Glutamatergic neuron (in vitro differentiated cells): ENCODE measurements around the gene ZNF780B. TPM values are rescaled to one million over a fixed set of nuclear protein-coding genes. Genes with fewer than 3 reads are reported as not detected.

Source experiments
- DNase-seq: peaks from one replicate; pipeline ENCODE4 v3.0.0; 2022
- H3K27ac Mint-ChIP-seq: one replicate; pipeline ENCODE4 v1.8.0; 2020; ENCODE audit warnings: mild to moderate bottlenecking, mixed read lengths, inconsistent platforms; ENCODE audit not compliant: unreplicated experiment
- H3K27me3 Mint-ChIP-seq: one replicate; pipeline ENCODE4 v1.8.0; 2020; ENCODE audit warnings: mild to moderate bottlenecking, moderate library complexity, mixed read lengths, inconsistent platforms; ENCODE audit not compliant: unreplicated experiment
- H3K36me3 Mint-ChIP-seq: one replicate; pipeline ENCODE4 v1.8.0; 2020; ENCODE audit warnings: mild to moderate bottlenecking, mixed read lengths, inconsistent platforms; ENCODE audit not compliant: unreplicated experiment
- H3K4me1 Mint-ChIP-seq: one replicate; pipeline ENCODE4 v1.8.0; 2020; ENCODE audit warnings: mild to moderate bottlenecking, low read depth, mixed read lengths, inconsistent platforms; ENCODE audit not compliant: unreplicated experiment
- H3K4me3 Mint-ChIP-seq: one replicate; pipeline ENCODE4 v1.8.0; 2020; ENCODE audit warnings: mild to moderate bottlenecking, mixed read lengths, inconsistent platforms; ENCODE audit not compliant: unreplicated experiment
- H3K9me3 Mint-ChIP-seq: one replicate; pipeline ENCODE4 v1.8.0; 2020; ENCODE audit warnings: mild to moderate bottlenecking, moderate library complexity, mixed read lengths, inconsistent platforms; ENCODE audit not compliant: unreplicated experiment
- CTCF ChIP-seq: fragments of 200-600 bp; sonication (generic); IDR thresholded peaks from one replicate; pipeline ENCODE4 v1.5.0; 2021; ENCODE audit not compliant: partially characterized antibody, unreplicated experiment
- total RNA-seq: library from RNA; stranded (reverse); fragmentation: NEBNext Ultra II Directional; extraction: Animal tissue kit (Norgen Biotek cat#: 25700); gene quantifications from one replicate; pipeline ENCODE4 v1.2.1, GENCODE V29; 2021; ENCODE audit not compliant: unreplicated experiment

The ZNF780B gene
- total RNA-seq, 1 donor from 2014 or later = 35.0 TPM

GRCh38 chr19:39987167-39987566, 68.9 kb downstream of the ZNF780B start:
- no peak for DNase-seq
- Mint-ChIP-seq H3K4me1 (no peaks in the 10 kb centered on the region), H3K36me3 (peaks cover 27% of the 10 kb centered on the region), H3K4me3 (no peak overlapping the region), H3K27me3 (no peaks in the 10 kb centered on the region), H3K27ac (no peak overlapping the region), H3K9me3 (peaks cover 7% of the 10 kb centered on the region)
- no peak for TF ChIP-seq CTCF

- Mint-ChIP-seq H3K4me3 (no peak overlapping the region), H3K27me3 (no peaks in the 10 kb centered on the region), H3K36me3 (peaks cover 27% of the 10 kb centered on the region), H3K9me3 (peaks cover 7% of the 10 kb centered on the region), H3K4me1 (no peaks in the 10 kb centered on the region), H3K27ac (no peak overlapping the region)
- TF ChIP-seq CTCF = no peak
- DNase-seq = no peak
These were observed 69.4 kb downstream of the ZNF780B start for GRCh38 chr19:39986643-39987042.

GRCh38 chr19:39983695-39984300, 72.2 kb downstream of the ZNF780B start:
- Mint-ChIP-seq H3K27ac (no peak overlapping the region), H3K27me3 (peaks cover 1% of the 10 kb centered on the region), H3K4me3 (no peak overlapping the region), H3K36me3 (peaks cover 36% of the 10 kb centered on the region), H3K9me3 (peaks cover 10% of the 10 kb centered on the region), H3K4me1 (no peaks in the 10 kb centered on the region)
- no peak for DNase-seq
- TF ChIP-seq CTCF = no peak

DNA sequence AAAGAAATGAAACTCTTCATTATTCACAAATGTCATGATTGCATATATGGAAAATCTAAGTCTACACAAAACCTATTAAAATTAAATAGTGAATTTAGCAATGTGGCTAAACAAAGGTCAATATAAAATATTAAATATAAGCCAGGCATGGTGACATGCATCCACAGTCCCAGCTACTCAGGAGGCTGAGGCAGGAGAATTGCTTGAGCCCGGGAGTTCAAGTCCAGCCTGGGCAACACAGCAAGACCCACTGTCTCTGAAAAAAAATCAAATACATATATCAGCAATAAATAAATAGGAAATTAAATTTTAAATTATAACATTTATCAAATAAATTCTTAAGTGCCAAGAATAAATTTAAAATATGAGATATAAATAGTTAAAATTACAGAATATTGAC, 73.1 kb downstream of the ZNF780B start:
- no peak for TF ChIP-seq CTCF
- no peak for DNase-seq
- Mint-ChIP-seq H3K4me1 (no peaks in the 10 kb centered on the region), H3K4me3 (no peak overlapping the region), H3K36me3 (peaks cover 36% of the 10 kb centered on the region), H3K27ac (no peak overlapping the region), H3K27me3 (peaks cover 1% of the 10 kb centered on the region), H3K9me3 (peaks cover 10% of the 10 kb centered on the region)

Other genes starting within 250 kb of the ZNF780B start
- 86.3 TPM for gene DYRK1B, start 222.1 kb downstream of the ZNF780B start, total RNA-seq
- gene FBL, start 209.9 kb downstream of the ZNF780B start, total RNA-seq = 119 TPM
- gene FCGBP, start 121.6 kb downstream of the ZNF780B start, total RNA-seq = 0.49 TPM
- 111 TPM for gene PSMC4, start 85.1 kb downstream of the ZNF780B start, total RNA-seq
- 3.2 TPM for gene ZNF546, start 59.2 kb downstream of the ZNF780B start, total RNA-seq
- gene ZNF780A, start 34.7 kb upstream of the ZNF780B start, total RNA-seq = 20.0 TPM
- 66.9 TPM for gene MAP3K10, start 135.2 kb upstream of the ZNF780B start, total RNA-seq
- 19.5 TPM for gene TTC9B, start 162.2 kb upstream of the ZNF780B start, total RNA-seq
- 2.3 TPM for gene CCNP, start 170.5 kb upstream of the ZNF780B start, total RNA-seq
- gene AKT2, start 229.1 kb upstream of the ZNF780B start, total RNA-seq = 197 TPM